Ishikawa (cell line): ENCODE data around the gene MBD3L4.

ENCODE experiments used
- CEBPB ChIP-seq: IDR thresholded peaks from 2 replicates; pipeline ENCODE4 v1.6.1; 2012
- CREB1 ChIP-seq: IDR thresholded peaks from 2 replicates; pipeline ENCODE4 v1.6.1; 2012; ENCODE audit warnings: low read depth
- EGR1 ChIP-seq: IDR thresholded peaks from 2 replicates; pipeline ENCODE4 v1.6.1; 2012
- EP300 ChIP-seq: IDR thresholded peaks from 2 replicates; pipeline ENCODE4 v1.6.1; 2012; ENCODE audit warnings: borderline replicate concordance
- FOXM1 ChIP-seq: IDR thresholded peaks from 2 replicates; pipeline ENCODE4 v1.6.1; 2012; ENCODE audit warnings: low read depth, borderline replicate concordance
- NFIC ChIP-seq: IDR thresholded peaks from 2 replicates; pipeline ENCODE4 v1.6.1; 2012
- RAD21 ChIP-seq: IDR thresholded peaks from 2 replicates; pipeline ENCODE4 v1.6.1; 2012; ENCODE audit warnings: low read depth
- TAF1 ChIP-seq: IDR thresholded peaks from 2 replicates; pipeline ENCODE4 v1.6.1; 2012; ENCODE audit warnings: low read depth, mild to moderate bottlenecking
- TCF12 ChIP-seq: IDR thresholded peaks from 2 replicates; pipeline ENCODE4 v1.6.1; 2012; ENCODE audit warnings: low read depth
- TEAD4 ChIP-seq: IDR thresholded peaks from 2 replicates; pipeline ENCODE4 v1.6.1; 2012
- USF1 ChIP-seq: IDR thresholded peaks from 2 replicates; pipeline ENCODE4 v1.6.1; 2012
- YY1 ChIP-seq: IDR thresholded peaks from 2 replicates; pipeline ENCODE4 v1.6.1; 2012; ENCODE audit warnings: low read depth
- ZBTB7A ChIP-seq: IDR thresholded peaks from 2 replicates; pipeline ENCODE4 v1.6.1; 2012; ENCODE audit warnings: low read depth
- TF ChIP-seq, protein P1 (sequence below): IDR thresholded peaks from 2 replicates; pipeline ENCODE4 v1.6.1; 2012
- TF ChIP-seq, protein P2 (sequence below): IDR thresholded peaks from 2 replicates; pipeline ENCODE4 v1.6.1; 2012; ENCODE audit warnings: low read depth, mild to moderate bottlenecking

The MBD3L4 gene

DNA sequence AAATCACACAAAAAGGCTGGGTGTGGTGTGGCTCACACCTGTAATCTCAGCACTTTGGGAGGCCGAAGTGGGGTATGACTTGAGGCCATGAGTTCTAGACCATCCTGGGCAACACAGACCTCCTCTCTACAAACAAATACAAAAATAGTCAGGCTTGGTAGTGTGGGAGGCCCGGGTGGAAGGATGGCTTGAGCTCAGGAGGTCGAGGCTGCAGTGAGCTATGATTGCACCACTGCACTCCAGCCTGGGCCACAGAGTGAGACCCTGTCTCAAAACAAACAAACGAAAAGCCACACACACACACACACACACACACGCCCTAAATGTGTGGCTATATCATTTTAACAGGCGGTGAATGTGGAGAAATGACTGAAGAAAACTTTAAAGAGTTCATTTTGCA lies 28.6 kb upstream of the MBD3L4 start:
- TF ChIP-seq EGR1 (no peak), FOXM1 (no peak), CEBPB (no peak), YY1 (no peak), TEAD4 (no peak), CREB1 (no peak), TAF1 (no peak), RAD21 (no peak)
- TF ChIP-seq, protein P1, sequence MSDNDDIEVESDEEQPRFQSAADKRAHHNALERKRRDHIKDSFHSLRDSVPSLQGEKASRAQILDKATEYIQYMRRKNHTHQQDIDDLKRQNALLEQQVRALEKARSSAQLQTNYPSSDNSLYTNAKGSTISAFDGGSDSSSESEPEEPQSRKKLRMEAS: no peak
- TF ChIP-seq, protein P2, sequence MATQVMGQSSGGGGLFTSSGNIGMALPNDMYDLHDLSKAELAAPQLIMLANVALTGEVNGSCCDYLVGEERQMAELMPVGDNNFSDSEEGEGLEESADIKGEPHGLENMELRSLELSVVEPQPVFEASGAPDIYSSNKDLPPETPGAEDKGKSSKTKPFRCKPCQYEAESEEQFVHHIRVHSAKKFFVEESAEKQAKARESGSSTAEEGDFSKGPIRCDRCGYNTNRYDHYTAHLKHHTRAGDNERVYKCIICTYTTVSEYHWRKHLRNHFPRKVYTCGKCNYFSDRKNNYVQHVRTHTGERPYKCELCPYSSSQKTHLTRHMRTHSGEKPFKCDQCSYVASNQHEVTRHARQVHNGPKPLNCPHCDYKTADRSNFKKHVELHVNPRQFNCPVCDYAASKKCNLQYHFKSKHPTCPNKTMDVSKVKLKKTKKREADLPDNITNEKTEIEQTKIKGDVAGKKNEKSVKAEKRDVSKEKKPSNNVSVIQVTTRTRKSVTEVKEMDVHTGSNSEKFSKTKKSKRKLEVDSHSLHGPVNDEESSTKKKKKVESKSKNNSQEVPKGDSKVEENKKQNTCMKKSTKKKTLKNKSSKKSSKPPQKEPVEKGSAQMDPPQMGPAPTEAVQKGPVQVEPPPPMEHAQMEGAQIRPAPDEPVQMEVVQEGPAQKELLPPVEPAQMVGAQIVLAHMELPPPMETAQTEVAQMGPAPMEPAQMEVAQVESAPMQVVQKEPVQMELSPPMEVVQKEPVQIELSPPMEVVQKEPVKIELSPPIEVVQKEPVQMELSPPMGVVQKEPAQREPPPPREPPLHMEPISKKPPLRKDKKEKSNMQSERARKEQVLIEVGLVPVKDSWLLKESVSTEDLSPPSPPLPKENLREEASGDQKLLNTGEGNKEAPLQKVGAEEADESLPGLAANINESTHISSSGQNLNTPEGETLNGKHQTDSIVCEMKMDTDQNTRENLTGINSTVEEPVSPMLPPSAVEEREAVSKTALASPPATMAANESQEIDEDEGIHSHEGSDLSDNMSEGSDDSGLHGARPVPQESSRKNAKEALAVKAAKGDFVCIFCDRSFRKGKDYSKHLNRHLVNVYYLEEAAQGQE: no peak

DNA sequence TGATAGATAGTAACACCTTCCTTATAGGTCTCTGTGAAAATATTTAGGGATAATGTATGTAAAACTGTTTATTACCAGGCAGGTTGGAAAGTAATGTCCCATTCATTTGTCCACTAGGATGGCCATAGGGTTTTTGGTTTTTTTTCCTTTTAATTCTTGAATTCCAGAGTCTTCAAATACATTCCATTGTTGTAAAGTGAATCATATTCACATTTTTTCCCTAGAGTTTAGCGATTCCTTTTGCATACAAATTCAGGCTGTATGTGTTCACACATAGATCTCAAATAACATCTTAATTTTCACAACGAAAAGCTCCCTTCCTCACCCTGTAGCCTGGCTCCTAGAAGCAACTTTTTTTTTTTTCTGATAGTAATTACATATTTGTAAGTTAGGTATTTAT lies 27.7 kb upstream of the MBD3L4 start:
- no peak for TF ChIP-seq TAF1
- TF ChIP-seq EP300: no peak
- TF ChIP-seq TEAD4: no peak
- TF ChIP-seq, protein P2: no peak
- no peak for TF ChIP-seq RAD21
- TF ChIP-seq, protein P1: no peak
- TF ChIP-seq TCF12: no peak
- no peak for TF ChIP-seq CEBPB
- TF ChIP-seq USF1: no peak
- no peak for TF ChIP-seq NFIC
- TF ChIP-seq EGR1: no peak
- TF ChIP-seq YY1: no peak
- TF ChIP-seq ZBTB7A: no peak
- no peak for TF ChIP-seq CREB1

DNA sequence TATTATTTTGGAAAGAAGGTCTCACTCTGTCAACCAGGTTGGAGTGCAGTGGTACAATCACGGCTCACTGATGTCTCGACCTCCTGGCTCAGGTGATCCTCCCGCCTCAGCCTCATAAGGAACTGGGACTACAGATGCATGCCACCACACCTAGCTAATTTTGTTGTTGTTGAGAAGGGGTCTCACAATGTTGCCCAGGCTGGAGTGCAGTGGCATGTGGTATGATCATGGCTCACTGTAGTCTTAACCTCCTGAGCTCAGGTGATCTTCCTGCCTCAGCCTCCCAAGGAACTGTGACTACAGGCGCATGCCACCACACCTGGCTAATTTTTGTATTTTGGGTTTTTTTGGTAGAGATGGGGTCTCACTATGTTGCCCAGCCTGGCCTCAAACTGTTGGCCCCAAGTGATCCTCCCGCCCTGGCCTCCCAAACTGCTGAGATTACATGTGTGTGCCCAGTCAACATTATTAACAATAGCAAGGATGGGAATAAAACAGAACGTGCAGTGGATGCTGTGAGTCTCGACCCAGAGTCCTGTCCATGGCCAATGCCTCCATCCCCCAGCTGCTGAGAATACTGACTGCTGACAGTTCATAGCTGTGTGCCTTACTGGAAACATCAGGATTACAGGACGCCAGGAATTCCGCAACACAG lies 23.9 kb upstream of the MBD3L4 start:
- TF ChIP-seq NFIC: no peak
- no peak for TF ChIP-seq TCF12
- TF ChIP-seq CREB1: no peak
- TF ChIP-seq, protein P2: no peak
- no peak for TF ChIP-seq RAD21
- TF ChIP-seq YY1: no peak
- TF ChIP-seq CEBPB: no peak
- TF ChIP-seq, protein P1: no peak
- TF ChIP-seq FOXM1: no peak

DNA sequence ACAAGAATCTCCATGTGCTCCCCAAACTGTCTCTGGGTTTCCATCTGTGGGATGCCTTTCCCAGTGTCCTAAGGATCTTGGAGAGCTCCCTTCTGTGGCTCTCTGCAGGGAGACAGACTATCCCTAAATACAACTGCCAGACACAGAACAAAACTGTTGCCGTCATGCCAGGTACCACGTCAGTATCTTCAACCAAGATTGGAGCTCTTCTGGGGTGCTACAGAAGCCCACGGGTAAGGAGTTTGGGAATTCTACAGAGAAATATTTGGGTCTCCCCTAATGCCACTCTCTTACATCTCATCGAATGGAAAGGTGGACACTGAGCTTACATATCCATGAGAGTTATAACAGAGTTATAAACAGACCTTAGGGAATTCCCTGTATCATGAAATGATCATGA lies 23.4 kb upstream of the MBD3L4 start:
- TF ChIP-seq RAD21: no peak
- TF ChIP-seq TAF1: no peak
- TF ChIP-seq FOXM1: no peak
- TF ChIP-seq USF1: no peak
- no peak for TF ChIP-seq TCF12
- no peak for TF ChIP-seq NFIC
- no peak for TF ChIP-seq CEBPB
- TF ChIP-seq EGR1: no peak
